Measurements from ENCODE around the gene YIPF3.

Gene YIPF3

DNA sequence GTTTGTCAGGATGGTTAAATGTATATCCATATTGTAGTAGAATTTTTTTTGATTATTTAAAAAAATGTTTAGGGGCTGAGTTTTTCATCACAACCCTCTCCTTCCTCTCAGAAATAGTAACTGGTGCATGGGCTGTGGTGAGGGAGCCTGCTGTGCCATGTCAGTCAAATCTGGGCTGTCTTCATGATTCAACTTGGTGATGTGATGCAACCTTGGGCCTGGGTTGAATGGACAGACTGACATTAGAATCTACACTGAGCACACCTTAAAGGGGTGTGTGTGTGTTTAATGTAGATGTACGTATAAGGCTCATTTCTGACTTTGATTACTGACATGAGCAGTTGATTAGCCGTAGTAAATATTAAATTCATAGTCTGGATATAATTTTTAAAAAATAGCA lies 35.7 kb downstream of the YIPF3 start:
- TF ChIP-seq, protein P1, sequence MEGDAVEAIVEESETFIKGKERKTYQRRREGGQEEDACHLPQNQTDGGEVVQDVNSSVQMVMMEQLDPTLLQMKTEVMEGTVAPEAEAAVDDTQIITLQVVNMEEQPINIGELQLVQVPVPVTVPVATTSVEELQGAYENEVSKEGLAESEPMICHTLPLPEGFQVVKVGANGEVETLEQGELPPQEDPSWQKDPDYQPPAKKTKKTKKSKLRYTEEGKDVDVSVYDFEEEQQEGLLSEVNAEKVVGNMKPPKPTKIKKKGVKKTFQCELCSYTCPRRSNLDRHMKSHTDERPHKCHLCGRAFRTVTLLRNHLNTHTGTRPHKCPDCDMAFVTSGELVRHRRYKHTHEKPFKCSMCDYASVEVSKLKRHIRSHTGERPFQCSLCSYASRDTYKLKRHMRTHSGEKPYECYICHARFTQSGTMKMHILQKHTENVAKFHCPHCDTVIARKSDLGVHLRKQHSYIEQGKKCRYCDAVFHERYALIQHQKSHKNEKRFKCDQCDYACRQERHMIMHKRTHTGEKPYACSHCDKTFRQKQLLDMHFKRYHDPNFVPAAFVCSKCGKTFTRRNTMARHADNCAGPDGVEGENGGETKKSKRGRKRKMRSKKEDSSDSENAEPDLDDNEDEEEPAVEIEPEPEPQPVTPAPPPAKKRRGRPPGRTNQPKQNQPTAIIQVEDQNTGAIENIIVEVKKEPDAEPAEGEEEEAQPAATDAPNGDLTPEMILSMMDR (conservative IDR thresholded peaks at IDR 0.05; ENCODE audit: control insufficient read depth, insufficient read depth, low read depth, low read length), result no peak
- DNase-seq (ENCODE audit: low read depth), result no peak
- no peak overlapping the region for H3K4me3 ChIP-seq (ENCODE audit: control insufficient read depth, low read depth, low read length)

DNA sequence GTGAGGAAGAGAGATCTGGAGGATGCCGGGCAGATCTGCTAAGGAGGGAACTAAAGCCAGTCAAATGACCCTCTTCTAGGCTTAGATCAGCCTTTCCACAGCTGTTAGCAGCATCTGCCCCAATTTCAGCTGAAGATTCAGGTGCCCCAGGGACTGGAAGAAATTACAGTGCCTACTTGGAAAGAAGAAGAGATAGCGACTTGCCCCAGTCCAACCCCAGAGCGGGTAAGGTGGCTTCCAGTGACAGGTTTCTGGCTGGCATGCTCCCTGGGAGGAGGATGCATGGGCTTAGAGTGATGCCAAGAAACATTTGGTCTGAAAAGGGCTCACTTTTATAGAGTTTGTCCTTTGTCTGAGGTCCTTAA lies 38.7 kb downstream of the YIPF3 start:
- TF ChIP-seq, protein P1 (conservative IDR thresholded peaks at IDR 0.05; ENCODE audit: control insufficient read depth, insufficient read depth, low read depth, low read length), result no peak
- no peak for DNase-seq (ENCODE audit: low read depth)
- peak overlapping the region; percentile 75 for H3K4me3 ChIP-seq (ENCODE audit: control insufficient read depth, low read depth, low read length)

DNA sequence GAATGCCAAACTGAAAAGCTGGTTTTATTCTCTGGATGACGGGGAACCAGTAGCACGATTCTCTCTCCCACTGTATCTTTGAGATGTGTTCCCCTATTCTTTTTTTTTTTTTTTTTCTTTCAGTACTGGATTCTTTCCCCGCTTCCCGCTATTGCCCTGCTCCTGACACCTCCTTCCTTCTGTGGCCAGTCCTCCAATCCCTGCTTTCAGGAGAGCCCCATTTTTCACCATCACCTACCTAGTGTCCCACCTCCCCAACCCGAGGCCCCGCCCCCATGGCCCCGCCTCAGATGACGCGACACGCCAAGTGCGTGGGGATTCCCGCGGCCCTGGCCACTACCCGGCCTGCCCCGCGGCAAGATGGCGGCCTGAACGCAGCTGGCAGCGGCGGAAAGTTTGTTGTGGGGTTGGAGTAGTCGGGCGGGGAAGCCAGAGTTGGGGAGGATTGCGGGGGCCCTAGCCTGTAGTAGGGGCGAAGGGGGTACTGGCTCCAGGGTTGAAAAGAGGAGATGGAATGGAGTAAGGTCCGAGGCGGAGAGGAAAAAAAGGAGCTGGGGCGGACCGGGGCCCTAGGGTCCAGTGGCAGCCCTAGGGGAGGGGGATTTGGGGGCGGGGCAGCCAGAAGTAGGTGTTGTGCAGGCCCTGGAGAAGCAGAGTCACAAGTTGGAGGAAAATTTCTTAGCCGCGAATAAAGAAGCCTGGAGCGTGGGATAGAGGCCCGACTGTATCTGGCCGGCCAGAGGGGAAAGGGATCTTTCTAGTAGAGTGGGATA lies 39.3 kb downstream of the YIPF3 start, which contains the start of gene TJAP1:
Gene TJAP1, plus strand, starts transcription at position 336 of the 773 bp plus-strand sequence. CDS start 21,432 bp downstream, outside the sequence.
- DNase-seq (ENCODE audit: low read depth), result peak; percentile 68

DNA sequence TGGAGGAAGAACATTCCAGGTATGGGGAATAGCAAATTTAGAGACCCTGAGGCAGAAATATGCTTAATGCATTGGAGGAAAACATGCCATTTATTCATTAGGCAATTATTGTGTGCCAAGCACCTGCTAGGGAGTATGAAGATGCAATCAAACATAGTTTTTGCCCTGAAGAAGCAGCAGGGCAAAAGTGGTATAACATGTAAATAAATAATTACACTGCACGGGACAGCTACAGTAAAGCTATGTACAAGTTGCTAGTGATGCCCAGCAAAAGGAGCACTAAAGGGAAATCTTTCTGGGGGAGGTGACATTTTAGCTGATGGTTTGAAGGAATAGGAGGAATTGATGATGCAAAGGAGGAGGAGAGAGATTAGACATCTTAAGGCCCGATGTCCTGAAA lies 40.0 kb downstream of the YIPF3 start:
- peak overlapping the region; percentile 75 for H3K4me3 ChIP-seq (ENCODE audit: control insufficient read depth, low read depth, low read length)
- no peak for DNase-seq (ENCODE audit: low read depth)
- TF ChIP-seq, protein P1 (conservative IDR thresholded peaks at IDR 0.05; ENCODE audit: control insufficient read depth, insufficient read depth, low read depth, low read length), result no peak

More for the DNA sequence above, 39.3 kb downstream of the YIPF3 start, which contains the start of gene TJAP1:
- H3K4me3 ChIP-seq (ENCODE audit: control insufficient read depth, low read depth, low read length), result peak within 1 kb of the TSS; percentile 75
- TF ChIP-seq, protein P1 (conservative IDR thresholded peaks at IDR 0.05; ENCODE audit: control insufficient read depth, insufficient read depth, low read depth, low read length), result no peak

DNA sequence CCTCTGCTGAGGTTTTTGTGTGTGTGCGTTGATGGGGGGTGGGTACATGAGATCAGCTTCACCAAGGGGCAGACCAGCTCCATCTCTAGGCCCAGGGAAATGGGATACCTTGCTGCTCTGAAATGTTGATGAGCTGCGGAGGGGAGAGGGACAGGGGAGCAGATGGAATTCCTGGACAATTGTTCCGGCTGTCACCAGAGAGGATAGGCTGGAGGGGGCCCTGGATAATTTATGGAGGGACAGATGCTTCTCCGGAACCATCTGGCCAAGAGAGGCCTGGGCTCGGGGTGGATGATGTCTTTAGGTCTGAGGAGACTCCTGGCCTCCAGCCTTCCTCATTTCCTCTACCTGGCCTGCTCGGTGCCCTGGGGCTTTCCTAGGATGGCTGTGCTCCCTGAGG lies 41.2 kb downstream of the YIPF3 start:
- TF ChIP-seq, protein P1 (conservative IDR thresholded peaks at IDR 0.05; ENCODE audit: control insufficient read depth, insufficient read depth, low read depth, low read length), result no peak
- H3K4me3 ChIP-seq (ENCODE audit: control insufficient read depth, low read depth, low read length), result no peak overlapping the region
- DNase-seq (ENCODE audit: low read depth), result no peak

DNA sequence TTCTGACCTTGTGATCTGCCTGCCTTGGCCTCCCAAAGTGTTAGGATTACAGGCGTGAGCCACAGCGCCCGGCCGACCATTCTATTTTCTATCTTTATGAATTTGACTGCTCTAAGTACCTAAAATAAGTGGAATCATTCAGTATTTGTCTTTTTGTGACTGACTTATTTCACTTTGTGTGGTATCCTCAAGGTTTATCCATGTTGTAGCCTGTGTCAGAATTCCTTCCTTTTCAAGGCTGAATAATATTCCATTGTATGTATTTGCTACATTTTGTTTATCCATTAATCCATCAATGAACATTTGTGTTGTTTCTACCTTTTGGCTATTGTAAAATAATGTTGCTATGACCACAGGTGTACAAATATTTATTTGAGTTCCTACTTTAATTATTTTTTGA lies 44.2 kb downstream of the YIPF3 start:
- no peak for DNase-seq (ENCODE audit: low read depth)
- TF ChIP-seq, protein P1 (conservative IDR thresholded peaks at IDR 0.05; ENCODE audit: control insufficient read depth, insufficient read depth, low read depth, low read length), result no peak
- no peak overlapping the region for H3K4me3 ChIP-seq (ENCODE audit: control insufficient read depth, low read depth, low read length)

Measured in fibroblast of mammary gland (primary cell).